ENCODE data around the gene CTNND2.

The CTNND2 gene

DNA sequence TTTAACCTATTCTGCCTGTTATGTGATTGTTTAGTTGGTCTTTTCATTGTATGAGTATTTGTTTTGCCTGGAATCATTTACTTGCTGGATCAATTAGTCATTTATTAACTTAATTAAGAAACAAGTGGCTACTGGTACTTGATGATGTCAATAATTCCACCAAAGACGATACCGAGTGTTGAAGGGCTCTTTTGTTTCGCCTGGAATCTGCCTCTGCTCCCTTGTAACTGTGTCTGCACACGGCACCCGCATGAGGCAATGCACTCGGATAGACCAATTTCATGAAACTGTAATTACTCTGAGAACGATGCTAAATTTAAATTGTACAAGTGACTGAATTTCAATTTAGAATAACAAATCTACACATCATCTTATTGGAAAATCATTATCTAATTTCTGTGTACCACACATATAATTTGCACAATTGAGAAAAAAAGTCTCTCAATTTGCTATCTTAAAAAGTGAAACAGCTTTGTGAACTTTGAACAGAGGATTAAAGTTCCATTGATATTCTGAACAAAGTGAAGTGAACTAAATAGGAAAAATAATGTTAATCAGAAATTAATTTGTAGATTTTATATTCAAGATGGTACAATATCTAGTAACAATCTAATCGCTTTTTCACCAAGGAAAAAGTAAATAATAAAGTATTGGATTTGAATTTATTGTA lies 143.2 kb downstream of the CTNND2 start:
- DNase-seq = no peak

DNA sequence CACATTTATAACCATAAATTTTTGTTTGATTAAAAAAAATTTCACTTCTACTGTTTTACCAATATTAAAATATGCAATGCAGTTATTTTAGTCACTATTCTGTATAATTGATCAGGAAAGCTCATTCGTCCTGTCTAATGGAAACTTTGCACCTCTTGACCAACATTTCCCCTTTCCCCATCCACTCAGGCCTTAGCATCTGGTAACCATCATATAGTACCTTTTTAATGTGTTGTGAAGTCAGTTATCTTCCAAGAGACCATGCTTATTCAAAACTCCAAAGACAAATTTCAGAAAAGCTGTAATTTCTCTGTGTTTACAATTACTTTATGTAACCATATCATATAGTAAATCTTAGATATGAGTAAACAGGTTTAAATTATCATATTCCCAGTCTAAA lies 145.9 kb downstream of the CTNND2 start:
- DNase-seq = no peak

DNA sequence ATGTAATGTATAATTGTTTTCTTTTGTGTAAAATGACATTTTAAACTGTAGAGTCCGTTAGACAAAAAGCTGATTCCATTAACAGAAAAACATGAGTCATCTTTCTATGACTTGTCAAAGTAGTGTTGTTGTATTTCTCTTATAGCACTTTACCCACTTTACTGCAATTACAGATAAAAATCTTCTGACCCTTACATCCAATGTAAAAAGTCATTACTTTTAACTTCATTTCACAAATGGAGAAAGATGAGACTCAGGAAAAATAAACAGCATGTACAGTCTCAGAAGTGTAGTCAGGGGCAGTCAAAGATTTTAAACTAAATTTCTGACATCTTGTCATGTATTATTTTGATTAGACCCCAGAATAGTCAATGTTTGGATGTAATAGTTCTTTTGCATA lies 146.6 kb downstream of the CTNND2 start:
- no peak for DNase-seq

DNA sequence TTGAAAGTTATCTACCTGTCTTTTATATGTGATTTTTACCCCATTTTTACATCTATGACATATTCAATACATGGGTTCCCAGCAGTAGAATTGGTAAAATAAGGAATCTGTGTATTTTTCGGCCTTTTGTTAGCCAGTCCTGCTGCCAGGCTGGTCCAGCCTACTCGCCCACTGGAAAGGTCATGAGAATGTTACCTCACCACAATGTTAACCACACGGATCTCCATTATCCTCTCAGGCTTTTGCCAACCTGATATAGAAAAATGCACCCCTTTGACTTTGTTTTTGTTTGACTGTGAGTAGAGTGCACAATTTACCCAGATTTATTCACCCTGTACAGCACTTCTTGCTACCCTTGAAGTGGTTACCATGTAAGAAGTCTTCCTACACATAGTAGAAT lies 167.2 kb downstream of the CTNND2 start:
- no peak for DNase-seq

DNA sequence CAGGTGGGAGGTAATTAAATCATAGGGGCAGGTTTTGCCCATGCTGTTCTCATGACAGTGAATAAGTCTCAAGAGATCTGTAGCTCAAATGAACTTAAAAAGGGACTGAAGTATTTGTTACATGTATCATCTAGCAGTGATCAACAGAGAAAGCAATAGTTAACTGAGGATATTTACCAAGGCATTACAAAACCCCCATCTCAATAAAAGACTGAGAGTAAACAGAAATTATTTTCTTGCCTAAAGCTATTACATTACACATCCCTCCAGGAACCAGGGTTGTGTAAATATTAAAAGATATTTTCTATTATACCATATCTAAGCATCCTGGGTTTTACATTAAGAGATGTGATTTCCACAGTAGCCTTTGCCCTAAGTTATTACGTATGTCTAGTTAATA lies 169.9 kb downstream of the CTNND2 start:
- DNase-seq = no peak

DNA sequence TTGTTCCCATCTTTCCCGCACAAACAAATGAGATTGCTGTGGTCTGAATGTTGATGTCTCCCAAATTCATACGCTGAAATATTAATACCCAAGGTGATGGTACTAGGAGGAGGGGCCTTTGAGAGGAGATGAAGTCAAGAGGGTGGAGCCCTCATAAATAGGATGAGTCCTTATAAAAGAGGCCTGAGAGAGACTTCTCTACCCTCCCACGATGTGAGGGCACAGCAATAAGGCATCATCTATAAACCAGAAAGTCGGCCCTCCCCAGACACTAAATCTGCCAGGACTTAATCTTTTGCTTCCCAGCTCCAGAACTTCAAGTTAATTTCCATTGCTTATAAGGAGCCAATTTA lies 170.4 kb downstream of the CTNND2 start:
- no peak for DNase-seq

DNA sequence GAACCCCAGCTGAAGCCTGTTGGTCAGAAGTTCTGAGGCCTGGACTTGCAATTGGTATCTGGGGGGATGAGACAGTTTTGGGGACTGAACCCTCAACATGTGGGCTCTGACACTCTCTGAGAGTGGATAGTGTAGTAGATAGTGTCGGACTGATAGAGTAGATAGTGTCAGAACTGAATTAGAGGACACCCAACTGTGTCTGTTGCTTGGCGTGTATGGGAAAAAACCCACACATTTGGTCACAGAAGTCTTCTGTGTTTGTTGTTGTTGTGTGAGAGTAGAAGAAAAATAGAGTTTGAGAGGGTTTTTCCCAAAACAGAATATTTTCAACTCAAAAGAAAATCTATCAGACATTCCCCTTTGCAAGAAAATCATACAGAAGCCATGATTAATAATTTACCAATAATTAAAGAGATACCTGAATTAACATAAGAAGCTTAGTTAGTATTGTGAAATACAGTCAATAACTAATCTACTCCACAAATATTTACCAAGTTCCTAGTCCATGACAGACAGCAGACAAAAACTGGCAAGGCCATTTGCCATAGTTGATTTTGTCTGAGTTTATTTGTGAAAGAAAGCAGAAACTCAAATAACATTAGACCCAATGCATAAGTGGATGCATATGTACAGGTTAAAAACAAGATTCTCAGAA lies 170.9 kb downstream of the CTNND2 start:
- DNase-seq = no peak

DNA sequence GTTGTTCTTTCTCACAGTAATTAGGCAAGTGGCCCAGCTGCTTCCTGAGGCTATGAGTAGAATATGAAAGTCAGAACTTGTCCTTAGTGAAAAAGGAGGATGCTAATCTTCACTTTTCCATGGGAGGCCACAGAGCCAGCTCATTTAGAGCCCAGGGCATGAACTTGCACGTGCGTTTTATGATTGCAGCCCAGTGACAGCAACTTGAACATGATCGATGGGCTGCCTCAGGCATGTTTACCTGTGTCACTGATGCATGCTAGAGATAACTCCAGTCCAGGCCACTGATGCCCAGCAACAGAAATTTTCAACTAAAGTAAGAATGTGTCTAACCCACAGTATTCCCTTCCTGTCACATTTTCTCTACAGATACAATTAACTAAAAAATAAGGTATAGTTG lies 179.3 kb downstream of the CTNND2 start:
- no peak for DNase-seq

DNA sequence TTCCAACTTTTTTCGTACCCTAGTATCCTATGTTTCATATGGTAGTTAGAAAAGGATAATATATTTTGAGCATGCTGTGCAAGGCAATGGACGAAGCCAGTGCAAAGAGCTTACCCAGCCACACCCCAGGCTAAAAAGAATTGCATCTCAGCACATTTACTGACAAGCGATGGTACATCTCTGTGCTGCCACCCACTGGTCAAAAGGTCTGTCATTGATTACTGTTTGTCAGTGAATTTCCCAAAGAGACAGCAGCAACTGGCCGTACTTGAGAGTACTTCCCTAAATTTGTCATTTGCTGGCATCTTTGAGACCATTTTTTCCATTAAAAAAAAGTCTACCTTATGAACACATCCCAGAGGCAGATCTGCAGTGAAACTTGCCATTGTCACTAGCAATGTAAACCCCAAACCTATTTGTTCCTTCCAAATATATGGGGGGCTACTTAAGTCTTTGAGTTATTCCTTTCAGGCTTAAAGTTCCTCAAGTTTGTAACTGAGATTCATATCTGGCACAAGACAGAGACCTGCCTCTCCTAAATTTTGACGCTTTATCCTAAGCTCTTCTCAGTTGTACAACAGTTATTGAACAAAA lies 184.3 kb downstream of the CTNND2 start:
- DNase-seq = peak; percentile 56

DNA sequence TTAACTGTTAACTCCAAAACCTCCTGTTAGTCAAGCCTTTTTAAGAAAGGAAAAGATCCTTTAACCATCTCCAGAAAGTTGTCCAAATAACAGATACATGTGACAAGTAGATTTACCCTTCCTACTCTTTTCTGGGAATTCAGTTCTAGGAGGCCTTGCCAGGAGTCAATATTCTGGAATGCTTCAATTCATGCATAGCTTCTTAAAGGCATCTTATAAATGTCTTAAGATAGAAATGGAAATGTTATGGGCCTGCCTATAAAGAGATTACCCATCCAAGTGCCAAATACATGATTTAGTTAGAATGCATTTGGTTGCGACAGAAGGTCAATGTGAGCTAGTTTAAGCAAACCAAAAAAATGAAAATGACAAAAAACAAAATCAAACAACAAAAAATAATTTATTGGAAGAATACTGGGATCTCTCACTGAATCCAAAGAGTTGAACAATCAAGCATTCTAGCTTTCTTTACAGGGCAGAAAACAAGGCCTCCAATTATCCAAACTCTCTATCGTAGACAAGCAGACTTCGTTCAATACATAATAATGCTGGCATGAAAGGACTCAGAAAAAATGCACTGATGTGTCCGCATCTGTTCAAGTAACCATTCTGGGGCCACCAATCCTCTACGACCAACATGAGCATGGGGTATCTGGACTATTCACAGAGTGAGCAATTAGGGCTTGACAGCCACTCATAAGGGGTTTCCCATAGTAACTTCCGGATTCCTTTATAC lies 188.6 kb downstream of the CTNND2 start:
- DNase-seq = no peak

DNA sequence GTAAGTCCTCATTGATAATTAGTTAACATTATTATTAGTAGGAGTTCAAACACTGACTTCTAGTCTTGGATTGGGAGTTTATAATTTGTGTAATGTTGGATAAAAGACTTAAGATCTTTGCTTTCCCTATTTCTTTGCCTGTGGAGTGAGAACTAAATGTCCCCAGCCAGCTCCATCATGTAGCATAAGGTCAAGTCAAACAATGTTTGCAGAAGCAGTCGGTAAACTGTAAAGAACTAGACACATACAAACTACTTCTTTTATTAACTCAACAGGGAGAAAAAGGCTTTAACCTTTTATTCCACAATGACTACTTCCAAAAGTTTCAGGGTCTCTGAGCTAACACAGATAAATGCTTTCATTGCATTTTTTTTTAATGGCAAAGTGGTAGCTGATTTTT lies 192.3 kb downstream of the CTNND2 start:
- DNase-seq = no peak

DNA sequence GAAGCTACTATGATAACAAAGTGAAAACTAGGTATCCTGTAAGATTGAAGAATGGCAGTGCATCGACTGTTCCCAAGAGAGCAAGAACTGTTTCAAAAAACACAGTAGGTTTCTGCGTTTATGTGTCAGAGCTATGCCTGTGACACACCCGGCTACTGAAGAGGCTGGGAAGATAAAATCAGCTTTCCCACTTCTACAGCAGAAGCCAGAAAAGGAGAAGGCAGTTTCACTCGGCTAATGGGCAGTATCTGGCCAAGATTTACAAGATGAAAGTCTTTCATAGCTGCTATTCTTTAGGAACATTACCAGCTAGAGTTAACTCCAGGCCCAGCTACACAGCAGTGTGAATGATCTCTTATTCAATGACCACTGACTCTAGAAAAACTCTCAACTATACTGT lies 195.2 kb downstream of the CTNND2 start:
- no peak for DNase-seq

DNA sequence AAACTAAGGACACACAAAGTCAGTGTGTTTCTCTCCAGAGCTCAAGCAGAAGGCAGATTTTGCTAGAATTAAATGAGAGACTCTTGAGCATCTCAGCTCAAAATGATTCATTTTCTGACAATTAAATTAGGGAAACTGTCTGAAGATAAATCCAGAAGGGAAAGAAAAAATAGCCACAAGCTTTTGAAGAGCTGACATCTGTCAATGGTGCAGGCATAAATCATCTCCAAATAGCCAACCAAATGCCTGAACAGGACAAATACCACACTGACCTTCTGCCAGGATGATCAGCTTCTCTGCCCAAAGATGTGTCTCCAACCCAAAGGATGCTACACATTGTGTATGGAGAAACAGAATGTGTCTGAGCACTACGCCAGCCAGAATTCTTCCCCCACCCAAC lies 199.3 kb downstream of the CTNND2 start:
- no peak for DNase-seq

DNA sequence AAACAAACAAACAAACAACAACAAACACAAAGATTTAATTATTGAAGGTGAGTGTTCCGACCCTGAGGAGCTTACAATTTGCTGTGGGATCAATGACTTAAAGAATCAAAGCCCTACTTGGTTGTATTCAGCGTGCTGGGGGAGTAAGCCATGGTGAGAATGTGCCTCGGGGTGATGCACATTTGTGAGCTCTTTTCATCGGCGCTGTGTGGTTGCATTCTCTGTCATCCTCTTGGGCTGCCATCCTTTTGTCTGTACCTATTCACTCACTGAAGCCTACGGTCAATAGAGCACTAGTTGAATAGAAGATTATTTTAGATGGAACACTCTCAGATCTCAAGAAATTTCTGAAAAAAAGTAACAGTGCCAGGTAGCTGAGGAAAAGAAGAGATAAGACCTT lies 203.9 kb downstream of the CTNND2 start:
- no peak for DNase-seq

DNA sequence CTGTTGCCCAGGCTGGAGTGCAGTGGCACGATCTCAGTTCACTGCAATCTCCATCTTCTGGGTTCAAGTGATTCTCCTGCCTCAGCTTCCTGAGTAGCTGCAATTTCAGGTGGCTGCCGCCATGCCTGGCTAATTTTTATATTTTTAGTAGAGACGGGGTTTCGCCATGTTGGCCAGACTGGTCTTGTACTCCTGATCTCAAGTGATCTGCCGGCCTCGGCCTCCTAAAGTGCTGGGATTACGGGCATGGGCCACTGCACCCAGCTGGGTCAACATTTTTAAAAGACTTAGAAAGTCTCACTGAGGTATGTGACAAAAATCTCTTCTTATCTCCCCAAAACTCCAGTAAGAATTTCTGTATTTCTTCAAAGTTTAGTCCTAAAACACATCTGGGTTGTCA lies 211.6 kb downstream of the CTNND2 start:
- no peak for DNase-seq

DNA sequence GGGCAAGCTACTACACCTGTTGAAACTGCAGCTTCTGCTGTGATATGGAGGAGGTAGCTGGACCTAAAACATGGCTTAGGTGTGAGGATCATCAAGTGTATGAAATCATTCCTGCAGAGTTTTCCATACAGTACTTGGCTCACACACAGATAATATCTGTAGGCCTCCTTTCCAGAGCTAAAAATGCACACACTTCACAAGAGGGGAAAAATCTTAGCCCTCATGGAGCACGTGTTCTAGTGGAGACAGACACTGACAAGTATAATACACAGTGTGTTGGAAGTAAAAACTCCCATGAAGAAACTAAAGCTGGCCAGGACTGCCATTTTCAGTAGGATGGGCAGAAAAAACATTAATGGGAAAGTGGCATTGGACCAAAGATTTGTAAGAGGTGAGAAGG lies 216.7 kb downstream of the CTNND2 start:
- no peak for DNase-seq

DNA sequence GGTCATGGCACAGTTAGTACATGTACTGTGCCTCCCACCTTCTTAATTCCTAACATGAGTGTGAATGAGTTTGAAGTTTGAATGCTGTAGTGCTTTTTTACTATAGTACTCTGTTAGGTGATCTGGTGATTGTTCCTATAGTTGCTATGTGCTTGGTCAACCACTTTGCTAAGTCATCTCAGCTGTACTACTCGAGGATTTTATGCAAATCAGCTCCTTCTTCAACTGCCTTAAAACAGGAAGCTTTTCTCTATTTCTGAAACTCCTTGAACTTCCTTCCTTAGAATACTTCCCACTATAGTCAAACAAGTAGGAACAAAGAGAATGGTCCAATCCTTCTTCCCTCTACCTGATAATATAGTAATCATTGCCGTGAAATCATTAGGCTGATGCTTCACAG lies 219.6 kb downstream of the CTNND2 start:
- peak; percentile 3 for DNase-seq

DNA sequence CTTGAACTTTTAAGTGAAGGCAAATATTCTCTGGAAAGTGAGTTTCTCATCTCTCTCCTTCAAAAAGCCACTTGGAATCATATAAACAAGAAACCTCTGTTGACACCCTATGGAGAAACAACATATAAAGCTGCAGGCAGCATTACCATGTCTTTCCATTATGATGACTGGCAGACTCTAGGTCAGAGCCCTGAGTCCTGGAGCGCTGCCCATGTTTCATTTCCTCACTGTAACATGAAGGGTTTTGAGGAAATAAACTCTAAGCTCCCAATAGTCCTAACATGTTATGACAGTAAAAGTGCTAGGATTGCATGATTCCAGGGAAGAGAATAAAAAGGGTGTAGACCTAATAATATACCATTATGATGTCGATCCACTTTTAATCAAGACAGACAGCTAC lies 220.6 kb downstream of the CTNND2 start:
- DNase-seq = peak; percentile 15

DNA sequence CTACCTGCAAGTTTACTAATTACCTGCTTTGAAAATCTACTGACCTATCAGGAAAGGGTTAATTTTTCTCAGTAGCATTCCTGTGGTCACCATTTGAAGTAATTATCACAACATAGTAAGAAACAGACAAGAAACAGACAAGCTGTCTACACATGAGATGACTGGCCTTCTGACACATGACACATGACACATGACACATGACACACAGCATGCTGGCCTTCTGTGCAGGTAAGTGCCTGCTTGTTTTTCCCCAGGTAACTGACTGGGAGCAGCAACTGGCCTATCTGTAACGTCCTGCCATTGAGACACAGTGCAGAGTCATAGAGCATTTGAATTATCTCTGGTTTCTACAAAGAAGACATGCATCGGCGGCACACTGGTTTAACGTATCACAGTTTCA lies 222.4 kb downstream of the CTNND2 start:
- no peak for DNase-seq

DNA sequence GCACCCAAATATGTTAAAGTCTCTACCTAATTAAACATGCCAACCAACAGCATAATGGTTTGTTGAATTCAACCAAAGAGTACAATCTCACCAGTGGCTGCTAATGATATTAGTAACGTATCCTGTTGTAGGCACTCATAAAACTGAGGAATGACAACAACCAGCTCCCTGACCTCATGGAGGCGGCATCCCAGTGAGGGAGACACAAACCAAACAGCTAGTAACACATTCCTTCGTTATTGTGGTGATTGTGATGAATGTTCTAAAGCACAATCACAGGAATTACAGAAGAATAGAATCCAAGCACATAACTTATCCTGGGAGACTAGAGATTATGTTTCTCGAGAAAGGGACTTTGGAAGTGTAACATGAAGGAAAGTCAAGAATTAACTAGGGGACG lies 224.6 kb downstream of the CTNND2 start:
- no peak for DNase-seq

DNA sequence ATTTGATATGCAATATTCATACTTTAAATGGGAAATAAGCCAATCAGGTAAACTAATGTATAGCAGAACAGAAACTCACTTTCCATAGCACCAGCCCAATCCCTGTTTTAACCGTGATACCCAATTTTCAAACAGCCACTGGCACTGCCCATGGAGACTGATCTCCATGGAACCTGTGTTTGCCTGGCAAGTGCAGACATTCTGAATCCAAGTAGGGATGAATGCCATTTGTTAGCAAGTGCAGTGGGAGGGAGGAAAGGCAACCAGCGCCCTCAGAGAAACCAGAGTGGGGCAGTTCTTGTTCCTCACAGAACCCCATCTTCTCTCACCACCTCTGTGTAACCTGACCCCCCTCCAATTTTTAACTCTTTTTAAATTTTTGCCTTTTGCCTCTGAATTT lies 229.1 kb downstream of the CTNND2 start:
- DNase-seq = no peak

DNA sequence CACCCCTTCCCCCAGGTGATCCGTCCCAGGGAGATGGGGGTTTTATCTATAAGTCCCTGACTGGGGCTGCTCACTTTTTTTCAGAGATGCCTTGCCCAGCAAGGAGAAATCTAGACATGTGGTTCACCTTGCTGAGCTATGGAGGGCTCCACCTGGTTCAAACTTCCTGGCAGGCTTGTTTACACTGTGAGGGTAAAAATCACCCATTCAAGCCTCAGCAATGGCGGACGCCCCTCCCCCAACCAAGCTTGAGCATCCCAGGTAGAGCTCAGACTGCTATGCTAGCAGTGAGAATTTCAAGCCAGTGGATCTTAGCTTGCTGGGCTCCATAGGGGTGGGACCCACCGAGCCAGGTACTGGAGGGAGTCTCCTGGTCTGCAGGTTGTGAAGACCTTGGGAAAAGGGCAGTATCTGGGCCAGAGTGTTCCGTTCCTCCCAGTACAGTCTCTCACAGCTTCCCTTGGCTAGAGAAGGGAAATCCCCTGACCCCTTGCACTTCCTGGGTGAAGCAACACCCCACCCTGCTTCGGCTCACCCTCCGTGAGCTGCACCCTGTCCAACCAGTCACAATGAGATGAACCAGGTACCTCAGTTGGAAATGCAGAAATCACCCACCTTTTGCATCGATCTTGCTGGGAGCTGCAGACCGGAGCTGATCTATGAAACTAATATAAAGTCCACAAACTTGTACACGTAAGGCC lies 231.7 kb downstream of the CTNND2 start:
- DNase-seq = no peak

DNA sequence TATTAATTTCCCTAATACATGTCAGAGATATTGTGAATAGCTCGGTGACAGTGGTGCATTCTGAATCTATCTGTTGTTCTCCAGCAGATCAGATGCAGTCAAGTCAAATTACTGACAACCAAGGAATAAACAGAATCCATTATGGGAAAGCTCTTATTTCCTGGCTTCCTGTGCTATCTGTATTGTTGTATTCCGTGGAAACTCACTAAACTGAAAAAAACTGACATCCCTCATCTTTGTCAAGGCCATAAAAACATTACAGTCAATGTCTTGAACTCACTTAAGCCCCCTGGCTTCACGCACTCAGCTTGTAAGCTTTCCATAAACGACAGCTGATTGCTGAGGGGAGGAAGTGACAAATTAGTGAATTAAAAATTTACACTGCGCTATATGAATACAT lies 245.9 kb downstream of the CTNND2 start:
- DNase-seq = no peak

DNA sequence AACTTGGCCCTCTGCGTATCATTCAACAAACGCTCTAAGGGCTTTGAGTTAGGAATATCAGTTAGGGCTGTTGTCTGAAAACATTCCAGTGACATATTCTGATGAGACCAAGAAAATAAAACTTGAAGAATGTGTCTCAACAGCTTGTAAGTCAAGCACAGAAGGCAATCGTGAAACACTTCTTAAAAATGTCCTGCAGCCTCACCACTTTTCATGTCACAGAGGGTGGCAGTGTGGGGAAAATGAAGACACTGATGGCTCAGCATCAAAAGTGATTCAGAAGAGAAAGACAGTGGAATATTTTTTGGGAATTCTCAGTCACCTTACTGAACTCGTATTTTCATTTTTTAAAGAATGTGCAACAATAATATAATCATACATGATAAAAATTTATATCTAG lies 247.3 kb downstream of the CTNND2 start:
- DNase-seq = no peak

All from MV-4-11 (cell line).